ENCODE results near the gene MRGPRD.

Gene MRGPRD

GRCh38 chr11:69005631-69006368 lies 25.0 kb upstream of the MRGPRD start:
- DNase-seq (ENCODE audit: low read depth): no peak
- TF ChIP-seq CTCF (IDR thresholded peaks at IDR 0.05; ENCODE audit: low read length, missing control alignments): no peak
- no peak overlapping the region for H3K4me3 ChIP-seq (replicated peaks; ENCODE audit: low read depth, low read length)

- TF ChIP-seq CTCF (IDR thresholded peaks at IDR 0.05; ENCODE audit: low read length, missing control alignments): no peak
- no peak for DNase-seq (ENCODE audit: low read depth)
- no peak overlapping the region for H3K4me3 ChIP-seq (replicated peaks; ENCODE audit: low read depth, low read length)
These were observed 24.4 kb upstream of the MRGPRD start for GRCh38 chr11:69005183-69005630.

DNA sequence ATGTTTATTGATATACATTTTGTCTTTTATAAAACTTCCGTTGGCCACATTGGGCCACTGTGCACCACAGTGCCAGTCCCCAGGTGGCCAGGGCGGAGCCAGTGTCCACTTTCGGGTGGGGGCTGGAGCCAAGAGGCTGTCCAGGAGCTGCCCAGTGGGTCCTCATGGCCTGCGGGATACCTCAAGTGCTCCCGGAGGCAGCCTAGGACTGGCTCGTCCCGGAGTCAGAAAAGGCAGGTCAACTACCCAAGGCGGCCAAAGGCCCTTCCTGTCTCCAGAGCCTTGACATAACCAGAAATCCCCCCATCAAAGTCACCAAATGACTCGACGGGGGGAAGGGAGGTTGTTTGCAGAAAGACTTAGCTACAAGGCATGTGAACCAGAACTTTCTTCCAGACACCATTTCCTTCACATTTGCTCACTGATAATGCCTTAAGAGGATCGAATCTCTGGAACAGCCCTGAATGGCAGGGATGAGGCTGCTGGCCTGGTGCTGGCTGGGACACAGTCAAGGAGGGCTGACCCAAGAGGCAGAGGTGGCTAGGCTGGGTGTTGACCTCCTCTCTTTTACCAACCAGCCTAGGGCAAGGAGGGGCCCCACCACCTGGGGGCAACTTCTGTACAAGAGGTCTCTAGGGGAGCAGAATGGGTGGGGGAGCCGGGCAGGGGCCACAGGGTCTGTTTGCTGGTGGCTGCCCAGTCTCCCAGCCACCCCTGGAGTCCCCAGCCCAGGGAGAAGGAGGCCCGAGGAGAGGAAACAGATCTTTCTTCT lies 23.8 kb upstream of the MRGPRD start:
- no peak for DNase-seq (ENCODE audit: low read depth)
- no peak overlapping the region for H3K4me3 ChIP-seq (replicated peaks; ENCODE audit: low read depth, low read length)
- no peak for TF ChIP-seq CTCF (IDR thresholded peaks at IDR 0.05; ENCODE audit: low read length, missing control alignments)

- no peak overlapping the region for H3K4me3 ChIP-seq (replicated peaks; ENCODE audit: low read depth, low read length)
- no peak for TF ChIP-seq CTCF (IDR thresholded peaks at IDR 0.05; ENCODE audit: low read length, missing control alignments)
- DNase-seq (ENCODE audit: low read depth): no peak
These were observed 23.1 kb upstream of the MRGPRD start for GRCh38 chr11:69003866-69004367.

- TF ChIP-seq CTCF (IDR thresholded peaks at IDR 0.05; ENCODE audit: low read length, missing control alignments): no peak
- DNase-seq (ENCODE audit: low read depth): no peak
- H3K4me3 ChIP-seq (replicated peaks; ENCODE audit: low read depth, low read length): no peak overlapping the region
These were observed 22.6 kb upstream of the MRGPRD start for GRCh38 chr11:69003301-69003865.

DNA sequence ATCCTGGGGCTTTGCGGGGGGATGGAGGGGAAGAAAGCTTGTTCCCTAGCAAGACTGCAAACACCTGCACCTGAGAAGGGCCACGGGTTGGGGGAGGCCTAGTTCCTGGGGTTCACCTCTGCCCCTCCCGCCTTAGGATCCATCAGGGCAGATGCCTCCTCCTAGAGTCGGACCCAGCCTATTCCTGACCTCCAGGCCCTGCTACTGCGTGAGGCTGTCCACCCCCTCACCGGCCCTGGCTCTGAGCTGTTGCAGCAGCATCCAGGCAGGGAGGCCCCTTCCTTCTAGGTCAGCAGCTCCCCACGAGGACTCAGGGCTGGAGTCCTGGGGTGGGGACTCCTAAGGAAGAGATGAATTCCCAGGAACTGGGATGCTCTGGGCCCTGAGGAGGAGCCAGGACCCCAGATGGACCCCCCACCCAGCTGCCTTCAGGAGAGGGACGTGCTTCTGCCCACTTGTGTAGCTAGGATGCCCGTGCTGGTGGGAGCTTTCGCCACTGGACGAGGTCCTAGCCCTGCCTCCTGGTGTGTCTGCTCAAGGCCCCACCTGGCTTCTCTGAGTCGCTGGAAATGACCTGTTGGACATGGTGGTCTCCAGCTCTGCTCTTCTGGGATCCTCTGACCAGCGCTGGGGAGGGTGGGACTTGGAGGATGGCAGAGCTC lies 21.9 kb upstream of the MRGPRD start:
- no peak for TF ChIP-seq CTCF (IDR thresholded peaks at IDR 0.05; ENCODE audit: low read length, missing control alignments)
- H3K4me3 ChIP-seq (replicated peaks; ENCODE audit: low read depth, low read length): no peak overlapping the region
- no peak for DNase-seq (ENCODE audit: low read depth)

All from fibroblast of pulmonary artery (primary cell).